Measurements from ENCODE around the gene KLK10.

KLK10 gene

GRCh38 chr19:50963381-50963780, 56.1 kb downstream of the KLK10 start:
- DNase-seq: no peak
